Subcutaneous abdominal adipose tissue (tissue), 5 donors: ENCODE data around the gene SLC6A13.
"Not testable (repeated sequence)": the region's sequence is repeated elsewhere in the genome, so short reads cannot be mapped to it uniquely, and the experiment has no call there.

Experiments used
- H3K27ac ChIP-seq: one replicate; pipeline ENCODE4 v1.7.0; 2013; ENCODE audit warnings: low read depth, mild to moderate bottlenecking, inconsistent platforms, low read length, moderate library complexity
- H3K27me3 ChIP-seq, 5 donors: one replicate each; pipeline ENCODE4 v1.7.0; 2013; ENCODE audit warnings: low read length in 5 of 5, inconsistent platforms in 1 of 5; ENCODE audit not compliant: control insufficient read depth in 5 of 5, insufficient read depth in 4 of 5
- H3K36me3 ChIP-seq, 5 donors: one replicate each; pipeline ENCODE4 v1.7.0; 2013; ENCODE audit warnings: low read length in 5 of 5; ENCODE audit not compliant: control insufficient read depth in 5 of 5, insufficient read depth in 5 of 5
- H3K4me1 ChIP-seq, 5 donors: one replicate each; pipeline ENCODE4 v1.7.0; 2013; ENCODE audit warnings: low read length in 5 of 5, mild to moderate bottlenecking in 3 of 5, moderate library complexity in 1 of 5; ENCODE audit not compliant: control insufficient read depth in 5 of 5, insufficient read depth in 5 of 5
- H3K4me3 ChIP-seq, 5 donors: one replicate each; pipeline ENCODE4 v1.7.0; 2013; ENCODE audit warnings: low read length in 5 of 5, low read depth in 1 of 5
- H3K9ac ChIP-seq, 5 donors: one replicate each; pipeline ENCODE4 v1.7.0; 2013; ENCODE audit warnings: low read length in 5 of 5, mild to moderate bottlenecking in 4 of 5, moderate library complexity in 3 of 5
- H3K9me3 ChIP-seq, 5 donors: one replicate each; pipeline ENCODE4 v1.7.0; 2013; ENCODE audit warnings: low read length in 5 of 5; ENCODE audit not compliant: control insufficient read depth in 5 of 5
- donor health status: healthy.
- donor health status: healthy.
- donor health status: healthy.
- donor health status: healthy.
- donor health status: healthy.

SLC6A13 gene

GRCh38 chr12:237026-237815, 25.4 kb downstream of the SLC6A13 start:
- Histone ChIP-seq H3K9ac (no peak overlapping the region), H3K36me3 (no peaks in the 10 kb centered on the region), H3K4me1 (peaks cover 0 to 4% (median 0%) of the 10 kb centered on the region in 5 donors), H3K27ac (no peak overlapping the region), H3K9me3 (peaks cover 0 to 13% (median 12%) of the 10 kb centered on the region in 5 donors), H3K27me3 (peaks cover 0 to 7% (median 0%) of the 10 kb centered on the region in 5 donors), H3K4me3 (no peak overlapping the region)

GRCh38 chr12:236445-236844, 26.2 kb downstream of the SLC6A13 start:
- Histone ChIP-seq H3K9me3 (peaks cover 0 to 13% (median 12%) of the 10 kb centered on the region in 5 donors), H3K27ac (no peak overlapping the region), H3K4me1 (peaks cover 0 to 4% (median 0%) of the 10 kb centered on the region in 5 donors), H3K9ac (no peak overlapping the region), H3K27me3 (peaks cover 0 to 7% (median 0%) of the 10 kb centered on the region in 5 donors), H3K4me3 (no peak overlapping the region), H3K36me3 (no peaks in the 10 kb centered on the region)

- H3K9ac ChIP-seq, H3K4me1 ChIP-seq, H3K27me3 ChIP-seq, H3K36me3 ChIP-seq, H3K4me3 ChIP-seq, H3K27ac ChIP-seq: not testable (repeated sequence)
- H3K9me3 ChIP-seq = peaks cover 0 to 13% (median 12%) of the 10 kb centered on the region in 5 donors
Observed at GRCh38 chr12:235967-236366, 26.7 kb downstream of the SLC6A13 start.

GRCh38 chr12:234891-235415, 27.7 kb downstream of the SLC6A13 start:
- peak overlapping the region in 1 of 5 donors; percentile 11 for H3K4me3 ChIP-seq
- H3K27ac ChIP-seq = no peak overlapping the region
- peaks cover 0 to 13% (median 12%) of the 10 kb centered on the region in 5 donors for H3K9me3 ChIP-seq
- peaks cover 0 to 4% (median 0%) of the 10 kb centered on the region in 5 donors for H3K4me1 ChIP-seq
- H3K9ac ChIP-seq = no peak overlapping the region
- H3K27me3 ChIP-seq = peaks cover 0 to 8% (median 0%) of the 10 kb centered on the region in 5 donors
- no peaks in the 10 kb centered on the region for H3K36me3 ChIP-seq

GRCh38 chr12:234019-234418, 28.6 kb downstream of the SLC6A13 start:
- peaks cover 0 to 13% (median 12%) of the 10 kb centered on the region in 5 donors for H3K9me3 ChIP-seq
- peaks cover 0 to 4% (median 0%) of the 10 kb centered on the region in 5 donors for H3K4me1 ChIP-seq
- no peaks in the 10 kb centered on the region for H3K36me3 ChIP-seq
- no peak overlapping the region for H3K9ac ChIP-seq
- no peak overlapping the region for H3K27ac ChIP-seq
- H3K27me3 ChIP-seq = peaks cover 0 to 12% (median 0%) of the 10 kb centered on the region in 5 donors
- H3K4me3 ChIP-seq = no peak overlapping the region

- peaks cover 0 to 4% (median 0%) of the 10 kb centered on the region in 5 donors for H3K4me1 ChIP-seq
- no peak overlapping the region for H3K27ac ChIP-seq
- no peaks in the 10 kb centered on the region for H3K36me3 ChIP-seq
- no peak overlapping the region for H3K4me3 ChIP-seq
- H3K27me3 ChIP-seq = peaks cover 0 to 15% (median 0%) of the 10 kb centered on the region in 5 donors
- H3K9me3 ChIP-seq = peaks cover 0 to 13% (median 12%) of the 10 kb centered on the region in 5 donors
- H3K9ac ChIP-seq = no peak overlapping the region
Observed at GRCh38 chr12:233615-233968, 29.0 kb downstream of the SLC6A13 start.

GRCh38 chr12:232731-233614, 29.7 kb downstream of the SLC6A13 start:
- no peaks in the 10 kb centered on the region for H3K36me3 ChIP-seq
- peaks cover 0 to 4% (median 0%) of the 10 kb centered on the region in 5 donors for H3K4me1 ChIP-seq
- H3K27ac ChIP-seq = no peak overlapping the region
- no peak overlapping the region for H3K4me3 ChIP-seq
- H3K9ac ChIP-seq = no peak overlapping the region
- H3K9me3 ChIP-seq = peaks cover 0 to 13% (median 12%) of the 10 kb centered on the region in 5 donors
- H3K27me3 ChIP-seq = peaks cover 0 to 15% (median under 1%) of the 10 kb centered on the region in 5 donors

- Histone ChIP-seq H3K9me3 (peaks cover 0 to 7% (median 5%) of the 10 kb centered on the region in 5 donors), H3K27me3 (peaks cover 4 to 20% (median 7%) of the 10 kb centered on the region in 5 donors), H3K9ac (no peak overlapping the region), H3K4me3 (no peak overlapping the region), H3K36me3 (no peaks in the 10 kb centered on the region), H3K4me1 (peaks cover 0 to 4% (median 0%) of the 10 kb centered on the region in 5 donors), H3K27ac (no peak overlapping the region)
Observed at GRCh38 chr12:230925-231671, 31.5 kb downstream of the SLC6A13 start.

GRCh38 chr12:229441-230191, 33.0 kb downstream of the SLC6A13 start:
- no peak overlapping the region for H3K27ac ChIP-seq
- H3K9ac ChIP-seq = no peak overlapping the region
- peaks cover 4 to 20% (median 7%) of the 10 kb centered on the region in 5 donors for H3K27me3 ChIP-seq
- no peaks in the 10 kb centered on the region for H3K9me3 ChIP-seq
- H3K4me3 ChIP-seq = no peak overlapping the region
- peaks cover 0 to 4% (median 0%) of the 10 kb centered on the region in 5 donors for H3K4me1 ChIP-seq
- H3K36me3 ChIP-seq = no peaks in the 10 kb centered on the region
